ENCODE measurements around the gene SLC25A26. TPM values are rescaled to one million over a fixed set of nuclear protein-coding genes. Genes with fewer than 3 reads are reported as not detected.

The SLC25A26 gene
- total RNA-seq, 4 donors from 2014 or later: 21.5 to 28.6 (median 26.9) TPM

- no peak for TF ChIP-seq CTCF (IDR thresholded peaks at IDR 0.05; ENCODE audit: low read depth)
These were observed 178.9 kb downstream of the SLC25A26 start for GRCh38 chr3:66399529-66400232.

- no peak for TF ChIP-seq CTCF (IDR thresholded peaks at IDR 0.05; ENCODE audit: low read depth)
These were observed 179.8 kb downstream of the SLC25A26 start for GRCh38 chr3:66400411-66401156.

- no peak for TF ChIP-seq CTCF (IDR thresholded peaks at IDR 0.05; ENCODE audit: low read depth)
These were observed 180.4 kb downstream of the SLC25A26 start for GRCh38 chr3:66401157-66401550.

DNA sequence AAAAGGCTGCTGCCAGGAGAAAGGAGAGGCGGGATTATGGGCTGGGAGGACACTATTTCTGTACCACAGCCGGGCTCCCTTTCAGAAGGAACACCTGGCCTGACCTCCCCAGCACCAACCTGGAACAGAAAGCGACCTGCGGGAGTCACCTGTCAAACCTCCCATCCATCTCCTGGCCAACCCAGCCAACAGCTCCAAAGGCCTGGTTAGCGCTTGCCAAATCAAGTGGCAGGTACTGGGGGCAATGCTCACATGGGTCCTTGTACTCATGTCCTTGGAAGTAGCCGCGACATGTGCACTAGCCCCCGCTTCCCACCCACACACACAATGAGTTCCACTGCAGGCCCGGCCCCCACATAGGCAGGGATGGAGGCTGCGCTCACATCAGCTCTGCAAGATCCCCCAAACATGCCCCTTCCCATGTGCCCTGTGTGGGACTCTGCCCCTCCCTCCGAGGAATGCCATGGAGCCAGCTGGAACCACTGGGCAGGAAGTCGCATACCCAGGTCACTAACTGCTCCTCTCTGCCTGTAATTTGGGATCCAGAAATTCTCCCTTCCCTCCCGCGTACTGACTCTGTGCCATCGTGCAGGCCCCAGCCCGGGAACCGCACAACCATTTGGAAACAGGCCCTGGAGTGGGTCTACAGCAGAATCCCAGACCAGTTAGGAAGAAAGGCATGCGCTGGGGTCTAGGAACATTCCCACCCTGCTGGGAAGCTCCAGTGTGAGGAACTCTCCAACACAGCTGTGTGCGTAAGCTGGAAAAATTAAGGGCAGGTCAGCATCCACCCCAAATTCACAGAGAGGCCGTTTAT, 181.1 kb downstream of the SLC25A26 start:
- TF ChIP-seq CTCF (IDR thresholded peaks at IDR 0.05; ENCODE audit: low read depth): no peak

GRCh38 chr3:66402596-66403290, 181.9 kb downstream of the SLC25A26 start:
- TF ChIP-seq CTCF (IDR thresholded peaks at IDR 0.05; ENCODE audit: low read depth): no peak

DNA sequence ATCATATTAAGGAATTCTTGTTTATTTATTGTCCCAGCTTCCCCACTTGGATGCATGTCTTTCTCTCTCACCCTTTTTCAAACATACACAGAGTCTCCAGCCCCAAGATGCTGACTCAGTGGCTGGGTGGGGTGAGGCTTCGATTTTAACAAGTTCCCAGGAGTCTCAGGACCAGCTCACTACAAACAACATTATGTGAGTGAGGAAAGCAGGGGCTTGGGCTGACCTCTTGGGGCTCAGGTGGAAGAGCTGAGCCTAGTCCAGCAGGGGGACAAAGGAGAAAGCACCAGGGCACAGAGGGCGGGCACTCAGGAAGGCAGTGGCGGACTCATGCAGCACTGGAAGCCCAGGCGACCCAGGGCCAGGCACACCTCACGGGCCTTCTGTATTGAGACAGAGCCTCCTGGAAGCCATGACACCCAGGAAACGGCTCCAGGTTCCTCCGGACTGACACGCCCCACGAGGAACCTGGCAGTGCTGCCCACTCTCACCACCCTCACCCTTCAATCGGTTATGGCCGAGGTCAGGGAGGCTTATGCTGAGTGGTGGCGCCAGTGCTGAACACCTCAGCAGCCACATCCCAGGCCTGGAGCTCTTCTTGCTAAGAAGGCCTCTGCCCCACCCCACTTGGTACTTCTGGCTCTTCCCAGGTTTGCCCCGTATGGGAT, 182.7 kb downstream of the SLC25A26 start:
- no peak for TF ChIP-seq CTCF (IDR thresholded peaks at IDR 0.05; ENCODE audit: low read depth)
